GM21423 (cell line): ENCODE measurements around the gene HOMER1.
"Not testable (repeated sequence)": the region's sequence is repeated elsewhere in the genome, so short reads cannot be mapped to it uniquely, and the experiment has no call there.

Experiments used
- ATAC-seq: cut with Tn5 transposase; IDR thresholded peaks from one replicate; pipeline ENCODE4 v1.9.1; 2021; ENCODE audit warnings: mild to moderate bottlenecking, moderate library complexity; ENCODE audit not compliant: unreplicated experiment

HOMER1 gene

DNA sequence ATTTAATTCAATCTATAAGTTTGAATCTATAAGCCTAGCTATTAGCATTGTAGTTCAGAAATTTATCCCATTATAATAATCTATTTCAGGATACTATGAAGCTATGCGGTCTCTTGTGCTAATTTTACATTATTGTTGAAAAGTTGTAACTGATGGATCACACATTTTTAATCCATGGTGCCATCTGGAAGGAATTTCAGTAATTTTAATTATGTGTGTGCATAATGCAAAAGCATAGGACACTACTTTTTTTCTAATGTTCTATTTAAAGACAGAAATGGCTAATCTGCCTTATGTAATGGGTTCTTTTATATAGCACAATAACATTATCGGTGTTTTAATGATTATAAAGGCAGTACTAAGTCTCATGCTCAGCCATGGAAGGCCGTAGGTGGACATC lies 90.6 kb downstream of the HOMER1 start:
- ATAC-seq = no peak

DNA sequence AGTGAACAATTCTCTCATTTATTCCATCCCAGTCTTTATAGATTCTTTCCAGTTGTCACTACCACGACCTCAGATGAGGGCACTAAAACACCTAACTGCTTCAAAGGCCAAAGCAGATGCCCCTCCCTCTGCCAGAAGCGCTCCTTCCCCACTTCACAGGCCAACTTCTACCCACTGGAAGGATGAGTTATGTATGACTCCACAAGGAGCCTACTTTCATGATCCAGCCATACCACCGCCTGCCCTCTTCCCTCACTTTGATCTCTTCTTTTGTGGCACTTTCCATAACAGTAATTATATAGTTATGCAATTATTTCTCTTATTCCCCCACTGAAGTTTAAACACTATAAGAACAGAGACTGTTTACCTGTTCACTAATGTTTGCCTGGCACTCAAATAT lies 93.7 kb downstream of the HOMER1 start:
- no peak for ATAC-seq

DNA sequence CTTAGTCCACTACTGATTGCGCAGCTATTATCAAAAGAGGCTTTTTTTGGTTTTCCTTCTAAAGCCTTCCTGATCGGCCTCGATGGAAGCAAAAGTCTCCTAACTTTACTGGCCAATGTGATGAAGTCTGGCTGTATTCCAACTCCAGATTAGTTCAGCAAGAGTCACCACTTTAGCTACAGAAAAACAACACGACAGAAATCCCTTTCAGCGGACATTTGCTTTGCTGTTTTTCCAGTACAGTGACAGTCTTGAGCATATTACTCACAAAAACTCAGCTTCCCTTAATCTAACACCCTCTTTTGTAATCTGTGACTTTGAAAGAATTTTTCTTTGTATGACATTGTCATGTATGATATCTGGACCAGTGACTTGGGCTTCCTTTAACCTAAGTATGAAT lies 95.7 kb downstream of the HOMER1 start:
- ATAC-seq = no peak

GRCh38 chr5:79417495-79417894 lies 96.4 kb downstream of the HOMER1 start:
- ATAC-seq = no peak

GRCh38 chr5:79416499-79416898 lies 97.4 kb downstream of the HOMER1 start:
- peak; percentile 85 for ATAC-seq

DNA sequence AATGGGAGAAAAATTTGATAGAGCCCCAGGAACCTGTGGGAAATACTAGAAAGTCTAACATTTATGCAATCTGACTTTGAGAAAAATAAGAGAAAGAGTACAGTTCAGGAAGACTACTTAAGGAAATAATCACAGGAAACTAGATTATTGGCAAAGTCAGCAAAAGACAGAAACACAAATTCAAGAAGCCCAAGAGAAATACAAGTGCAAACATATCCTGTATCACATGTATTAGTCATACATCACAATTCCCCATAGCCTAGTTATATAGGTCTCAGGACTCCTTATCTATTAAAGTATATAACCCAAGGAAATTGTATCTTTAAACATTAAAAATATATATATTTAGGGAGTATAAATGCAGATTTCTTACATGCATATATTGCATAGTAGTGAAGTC lies 100.8 kb downstream of the HOMER1 start:
- ATAC-seq = no peak

- ATAC-seq = no peak
Measured at GRCh38 chr5:79408028-79408427, 105.9 kb downstream of the HOMER1 start.

- ATAC-seq = no peak
Measured at GRCh38 chr5:79407591-79407990, 106.3 kb downstream of the HOMER1 start.

DNA sequence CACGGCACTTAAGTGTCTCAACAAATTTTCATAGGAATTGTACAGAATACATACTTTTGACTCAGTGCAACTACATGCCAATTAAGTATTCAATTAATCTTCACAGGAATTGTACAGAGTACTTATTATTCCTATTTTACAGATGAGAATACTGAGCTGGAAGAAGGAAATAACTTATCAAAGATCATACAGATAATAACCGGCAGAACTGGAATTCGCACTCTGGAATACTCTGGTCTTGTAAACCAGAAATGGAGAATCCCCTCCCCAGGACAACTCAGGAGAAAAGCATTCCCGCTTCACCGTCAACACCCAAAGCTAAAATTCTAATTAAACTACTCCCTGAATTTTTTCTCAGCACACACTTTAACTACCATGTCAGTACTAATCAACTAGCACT lies 112.7 kb downstream of the HOMER1 start:
- ATAC-seq = no peak

GRCh38 chr5:79399046-79399445 lies 114.9 kb downstream of the HOMER1 start:
- no peak for ATAC-seq

GRCh38 chr5:79397080-79397479 lies 116.9 kb downstream of the HOMER1 start:
- no peak for ATAC-seq

DNA sequence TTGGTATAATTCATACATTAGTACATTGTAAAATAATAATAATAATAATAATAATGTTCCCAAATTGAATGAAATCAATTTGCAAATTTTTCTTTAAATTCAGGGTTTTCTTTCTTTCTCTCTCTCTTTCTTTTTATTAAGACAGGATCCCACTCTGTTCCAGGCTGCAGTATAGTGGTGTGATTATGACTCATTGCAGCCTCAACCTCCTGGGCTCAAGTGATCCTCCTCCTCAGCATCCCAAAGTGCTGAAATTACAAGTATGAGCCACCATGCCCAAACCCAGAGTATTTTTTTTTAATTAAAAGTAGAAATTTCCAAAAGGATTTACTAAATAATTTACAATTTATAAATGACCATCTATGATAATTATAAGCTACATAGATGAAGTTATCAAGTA lies 117.7 kb downstream of the HOMER1 start:
- ATAC-seq = no peak

GRCh38 chr5:79395296-79395695 lies 118.6 kb downstream of the HOMER1 start:
- no peak for ATAC-seq

DNA sequence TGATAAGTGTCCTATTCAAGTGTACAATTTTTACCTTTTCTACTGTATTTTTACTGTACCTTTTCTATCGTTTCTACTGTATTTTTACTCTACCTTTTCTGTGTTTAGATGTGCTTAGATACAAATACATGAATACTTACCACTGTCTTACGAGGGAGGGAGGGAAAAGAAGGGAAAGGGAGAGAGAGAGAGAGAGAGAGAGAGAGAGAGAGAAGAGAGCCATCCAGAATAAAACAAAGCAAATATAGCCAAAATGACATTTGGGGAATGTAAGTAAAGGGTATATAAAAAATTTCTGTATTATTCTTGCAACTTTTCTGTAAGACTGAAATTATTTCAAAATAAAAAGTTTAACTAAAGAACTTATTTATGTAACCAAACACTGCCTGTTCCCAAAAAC lies 121.2 kb downstream of the HOMER1 start:
- no peak for ATAC-seq

- ATAC-seq = no peak
Measured at GRCh38 chr5:79386679-79387078, 127.3 kb downstream of the HOMER1 start.

GRCh38 chr5:79385126-79385525 lies 128.8 kb downstream of the HOMER1 start:
- ATAC-seq = not testable (repeated sequence)

DNA sequence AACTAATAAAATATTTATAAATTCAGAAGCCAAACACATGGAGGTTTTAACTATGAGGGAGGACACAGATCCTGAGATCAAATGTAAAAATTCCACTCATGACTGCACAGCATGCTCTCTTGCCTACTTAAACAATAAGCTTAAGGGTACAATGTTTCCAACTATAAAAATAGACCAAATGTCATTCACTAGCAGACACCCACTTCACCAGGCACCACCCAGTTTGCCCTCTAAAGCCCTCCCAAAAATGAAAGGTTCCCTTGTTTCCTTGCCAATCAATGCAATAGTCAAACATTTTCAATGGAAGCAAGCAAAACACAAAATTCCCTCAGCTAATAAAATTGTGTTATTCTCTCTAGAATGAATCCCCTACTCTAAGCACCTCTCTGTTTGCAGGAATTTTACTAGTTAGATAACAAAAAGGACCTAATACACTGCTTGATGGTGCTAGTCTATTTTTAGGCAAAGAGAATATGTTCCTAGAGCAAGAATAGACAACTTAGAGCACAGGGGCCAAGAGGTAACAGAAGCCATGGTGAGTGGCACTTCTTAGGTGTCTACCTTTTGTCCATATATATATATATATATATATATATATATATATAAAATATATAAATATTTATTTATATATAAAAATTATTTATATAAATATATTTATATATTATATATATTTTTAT lies 135.3 kb downstream of the HOMER1 start:
- ATAC-seq = no peak

DNA sequence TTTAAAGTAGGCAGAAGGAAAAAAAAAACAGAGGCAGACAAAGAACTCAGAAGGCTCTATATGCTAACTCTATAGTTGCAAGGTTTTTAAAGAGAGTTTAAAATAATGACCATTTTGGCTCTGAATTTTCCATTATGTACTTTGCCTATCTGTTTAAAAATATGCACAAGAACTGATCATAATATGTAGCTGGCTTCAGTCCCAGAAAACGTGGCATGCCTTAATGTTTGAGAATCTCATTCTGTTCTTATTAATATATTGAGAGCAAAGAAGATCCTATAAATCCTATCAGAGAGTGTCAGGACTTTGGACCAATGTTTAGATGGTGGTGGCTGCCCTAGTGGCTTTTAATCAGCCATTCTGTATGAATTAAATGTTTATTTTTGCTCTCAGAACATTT lies 156.5 kb downstream of the HOMER1 start:
- ATAC-seq = no peak

DNA sequence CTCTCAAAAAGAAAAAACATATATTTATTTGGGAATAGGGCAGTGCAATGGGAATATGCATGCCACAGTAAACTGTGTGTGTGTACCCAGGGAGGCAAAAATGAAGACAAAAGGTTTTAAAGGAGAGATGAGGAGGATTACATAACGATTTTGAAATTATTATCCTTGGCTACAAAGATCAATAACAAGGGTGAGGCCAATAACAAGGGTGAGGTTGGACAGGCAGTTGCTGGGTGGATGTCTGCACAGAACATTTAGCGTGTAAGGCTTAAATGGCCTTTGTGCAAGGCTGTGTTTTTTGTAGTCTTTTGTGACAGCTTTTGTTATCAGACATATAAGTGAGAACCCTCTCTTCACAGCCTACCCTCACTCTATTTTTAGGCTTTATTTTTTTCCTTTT lies 164.1 kb downstream of the HOMER1 start:
- no peak for ATAC-seq

- ATAC-seq = no peak
Measured at GRCh38 chr5:79349047-79349446, 164.9 kb downstream of the HOMER1 start.

GRCh38 chr5:79346420-79346824 lies 167.5 kb downstream of the HOMER1 start:
- no peak for ATAC-seq

DNA sequence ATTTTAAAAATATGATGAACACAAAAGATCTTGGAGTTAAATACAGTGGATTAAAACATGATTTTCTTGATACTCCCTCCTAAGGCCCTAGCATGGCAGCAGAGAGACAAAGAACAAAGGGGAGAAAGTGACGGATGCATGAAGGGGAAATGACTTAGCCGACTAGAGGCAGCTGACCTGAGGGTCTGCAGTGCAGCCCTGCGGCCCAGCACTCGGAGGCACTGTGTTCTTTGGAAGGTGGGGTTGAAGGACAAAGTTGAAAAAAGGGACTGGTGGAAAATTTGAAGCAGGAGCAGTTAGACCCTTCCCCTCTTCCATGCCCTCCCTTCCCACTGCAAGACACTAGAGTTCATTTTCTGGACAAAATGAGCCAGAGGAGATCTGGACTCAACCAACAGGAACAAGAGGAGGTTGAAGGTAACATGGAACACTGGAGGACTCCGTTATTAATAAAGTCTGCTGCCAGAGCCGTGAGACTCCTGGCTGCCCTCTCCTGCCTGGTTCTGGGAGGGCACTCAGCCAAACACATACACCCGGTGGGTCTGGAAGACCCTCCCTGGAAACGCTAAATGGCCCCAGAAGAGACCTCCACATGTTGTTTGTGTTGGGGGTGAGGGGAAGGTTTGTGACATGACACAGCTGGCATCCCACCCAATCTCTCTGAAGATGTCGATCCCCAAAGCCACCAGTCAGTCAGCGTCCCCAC lies 179.9 kb downstream of the HOMER1 start:
- ATAC-seq = no peak

- ATAC-seq = no peak
Measured at GRCh38 chr5:79330071-79330470, 183.9 kb downstream of the HOMER1 start.
